GM18861 (cell line): Measurements from ENCODE around the gene SLC11A1.

Source experiments
- ATAC-seq: cut with Tn5 transposase; IDR thresholded peaks from one replicate; pipeline ENCODE4 v1.9.1; 2021; ENCODE audit not compliant: unreplicated experiment

The SLC11A1 gene

GRCh38 chr2:218366621-218367414 lies 15.3 kb upstream of the SLC11A1 start:
- ATAC-seq = no peak

DNA sequence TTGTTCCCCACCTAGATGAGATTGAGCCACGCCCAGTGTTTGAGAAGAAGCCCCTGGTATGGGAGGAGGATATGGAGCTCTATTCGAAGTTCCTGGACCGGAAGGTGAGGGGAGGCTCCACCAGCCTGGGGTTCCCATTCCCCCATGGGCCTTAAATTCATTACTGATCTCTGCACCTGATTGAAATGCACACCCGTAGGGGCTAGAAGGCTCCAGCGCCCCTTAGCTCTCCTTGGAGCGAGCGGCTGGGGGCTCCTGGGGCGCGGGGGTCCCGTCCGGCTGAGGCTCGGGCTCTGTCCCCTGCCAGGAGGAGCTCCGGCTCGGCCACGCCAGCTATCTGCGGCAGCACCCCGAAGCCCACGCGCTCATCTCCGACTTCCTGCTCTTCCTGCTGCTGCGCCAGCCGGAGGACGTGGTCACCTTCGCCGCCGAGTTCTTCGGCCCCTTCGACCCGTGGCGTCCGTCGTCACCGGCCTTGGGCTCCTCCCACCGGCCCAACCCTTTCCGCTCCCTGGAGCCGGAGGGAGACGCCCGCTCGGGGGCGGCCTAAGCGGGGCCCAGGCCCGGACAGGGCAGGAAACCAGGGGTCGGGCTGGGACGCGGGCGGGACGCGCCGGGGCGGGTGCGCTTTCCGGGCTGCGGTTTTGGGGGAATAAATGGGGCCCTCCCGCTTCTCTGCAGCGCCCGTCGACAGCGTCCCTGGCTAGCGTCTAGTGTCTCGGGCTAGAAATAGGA lies 14.5 kb upstream of the SLC11A1 start:
- ATAC-seq = peak; percentile 91

- no peak for ATAC-seq
Measured at GRCh38 chr2:218368150-218368528, 13.9 kb upstream of the SLC11A1 start.

DNA sequence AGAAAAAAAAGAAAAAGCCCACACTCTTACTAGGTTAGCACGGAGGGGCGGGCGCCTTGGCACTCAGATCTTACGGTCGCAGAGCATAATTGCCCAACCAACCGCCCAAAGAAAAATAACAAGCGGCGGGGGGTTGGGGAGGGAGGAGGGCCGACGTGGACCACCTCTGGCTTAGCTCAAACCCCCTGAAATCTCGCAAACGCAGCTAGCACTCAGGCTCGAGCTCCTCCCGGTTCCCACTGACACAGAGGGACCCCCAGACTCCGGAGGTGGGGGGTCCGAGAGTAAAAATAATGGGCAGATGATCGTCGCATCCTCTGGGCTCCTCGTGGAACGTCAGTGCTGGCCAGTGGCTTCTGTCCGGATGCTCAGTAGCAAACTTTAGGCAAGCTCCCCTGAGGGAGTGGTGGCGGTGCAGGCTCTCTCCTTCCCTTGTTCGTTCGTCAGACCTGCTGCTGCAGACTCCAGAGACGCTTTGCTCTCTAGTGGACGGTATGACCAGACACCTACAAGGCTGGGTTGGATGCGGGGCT lies 13.4 kb upstream of the SLC11A1 start:
- no peak for ATAC-seq

- ATAC-seq = no peak
Measured at GRCh38 chr2:218369330-218369729, 12.7 kb upstream of the SLC11A1 start.

- ATAC-seq = no peak
Measured at GRCh38 chr2:218370410-218371063, 11.5 kb upstream of the SLC11A1 start.

GRCh38 chr2:218371983-218372350 lies 10.1 kb upstream of the SLC11A1 start:
- no peak for ATAC-seq

DNA sequence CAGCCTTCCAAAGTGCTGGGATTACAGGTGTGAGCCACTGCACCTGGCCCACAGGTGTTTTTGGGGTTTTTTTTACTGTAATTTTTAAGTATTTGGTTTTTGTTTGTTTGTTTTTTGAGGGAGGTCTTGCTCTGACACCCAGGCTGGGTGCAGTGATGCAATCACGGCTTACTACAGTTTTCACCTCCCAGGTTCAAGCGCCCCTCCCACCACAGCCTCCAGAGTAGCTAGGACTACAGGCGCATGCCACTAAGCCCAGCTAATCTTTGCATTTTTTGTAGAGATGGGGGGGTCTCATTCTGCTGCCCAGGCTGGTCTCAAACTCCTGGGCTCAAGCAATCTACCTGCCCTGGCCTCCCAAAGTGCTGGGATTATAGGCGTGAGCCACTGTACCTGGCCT lies 7.3 kb upstream of the SLC11A1 start:
- no peak for ATAC-seq

DNA sequence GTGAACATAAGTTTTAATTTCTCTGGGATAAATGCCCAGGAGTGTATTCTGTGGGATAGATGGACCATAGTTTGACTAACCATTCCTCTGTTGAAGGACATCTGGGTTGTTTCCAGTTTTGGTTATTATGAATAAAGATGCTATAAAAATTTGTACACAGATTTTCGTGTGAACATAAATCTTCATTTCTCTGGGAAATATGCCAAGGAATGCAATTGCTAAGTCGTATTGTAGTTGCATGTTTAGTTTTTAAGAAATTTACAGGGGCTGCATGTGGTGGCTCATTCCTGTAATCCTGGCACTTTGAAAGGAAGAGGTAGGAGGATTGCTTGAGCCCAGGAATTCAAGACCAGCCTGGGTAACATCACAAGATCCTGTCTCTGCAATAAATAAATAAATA lies 6.9 kb upstream of the SLC11A1 start:
- no peak for ATAC-seq

GRCh38 chr2:218378053-218378452 lies 4.0 kb upstream of the SLC11A1 start:
- ATAC-seq = no peak

GRCh38 chr2:218382785-218383184 lies 712 bp downstream of the SLC11A1 start:
- no peak for ATAC-seq

DNA sequence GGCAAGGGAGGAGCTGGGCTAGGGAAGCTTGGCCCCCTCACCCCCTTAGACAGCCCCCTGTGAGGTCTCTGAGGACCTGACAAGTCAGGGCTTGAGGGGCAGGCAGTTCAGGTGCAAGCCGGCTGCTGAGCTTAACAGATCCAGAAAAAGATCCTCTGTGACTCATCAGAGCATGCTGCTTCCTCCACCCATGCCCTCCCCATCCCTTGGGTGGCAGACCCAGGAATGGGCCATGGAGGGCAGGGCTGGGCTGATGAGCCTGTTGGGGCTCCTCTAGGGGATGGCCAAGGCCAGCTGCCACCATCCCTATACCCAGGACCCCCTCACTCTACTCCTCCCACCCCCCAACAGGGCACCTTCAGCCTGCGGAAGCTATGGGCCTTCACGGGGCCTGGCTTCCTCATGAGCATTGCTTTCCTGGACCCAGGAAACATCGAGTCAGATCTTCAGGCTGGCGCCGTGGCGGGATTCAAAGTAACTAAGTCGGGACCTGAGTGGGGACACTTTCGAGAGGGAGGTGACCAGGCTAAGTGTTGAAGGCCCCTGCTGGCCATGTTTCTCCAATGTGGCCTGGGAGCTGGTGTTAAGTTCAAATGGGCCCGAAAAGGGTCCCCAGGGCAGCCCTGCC lies 1.9 kb downstream of the SLC11A1 start:
- no peak for ATAC-seq

DNA sequence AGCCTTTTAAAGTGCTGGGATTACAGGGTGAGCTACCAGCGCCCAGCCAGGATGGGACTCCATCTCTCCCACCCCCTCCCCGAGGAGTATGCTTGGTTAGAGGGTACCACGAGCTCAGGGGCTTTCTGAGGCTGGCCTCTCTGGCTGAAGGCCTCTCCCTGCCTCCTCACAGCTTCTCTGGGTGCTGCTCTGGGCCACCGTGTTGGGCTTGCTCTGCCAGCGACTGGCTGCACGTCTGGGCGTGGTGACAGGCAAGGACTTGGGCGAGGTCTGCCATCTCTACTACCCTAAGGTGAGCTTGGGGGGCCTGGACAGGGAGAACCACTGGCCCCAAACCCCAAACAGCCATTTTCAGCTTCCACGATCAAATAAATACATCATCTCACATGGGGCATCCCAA lies 2.9 kb downstream of the SLC11A1 start:
- ATAC-seq = no peak

DNA sequence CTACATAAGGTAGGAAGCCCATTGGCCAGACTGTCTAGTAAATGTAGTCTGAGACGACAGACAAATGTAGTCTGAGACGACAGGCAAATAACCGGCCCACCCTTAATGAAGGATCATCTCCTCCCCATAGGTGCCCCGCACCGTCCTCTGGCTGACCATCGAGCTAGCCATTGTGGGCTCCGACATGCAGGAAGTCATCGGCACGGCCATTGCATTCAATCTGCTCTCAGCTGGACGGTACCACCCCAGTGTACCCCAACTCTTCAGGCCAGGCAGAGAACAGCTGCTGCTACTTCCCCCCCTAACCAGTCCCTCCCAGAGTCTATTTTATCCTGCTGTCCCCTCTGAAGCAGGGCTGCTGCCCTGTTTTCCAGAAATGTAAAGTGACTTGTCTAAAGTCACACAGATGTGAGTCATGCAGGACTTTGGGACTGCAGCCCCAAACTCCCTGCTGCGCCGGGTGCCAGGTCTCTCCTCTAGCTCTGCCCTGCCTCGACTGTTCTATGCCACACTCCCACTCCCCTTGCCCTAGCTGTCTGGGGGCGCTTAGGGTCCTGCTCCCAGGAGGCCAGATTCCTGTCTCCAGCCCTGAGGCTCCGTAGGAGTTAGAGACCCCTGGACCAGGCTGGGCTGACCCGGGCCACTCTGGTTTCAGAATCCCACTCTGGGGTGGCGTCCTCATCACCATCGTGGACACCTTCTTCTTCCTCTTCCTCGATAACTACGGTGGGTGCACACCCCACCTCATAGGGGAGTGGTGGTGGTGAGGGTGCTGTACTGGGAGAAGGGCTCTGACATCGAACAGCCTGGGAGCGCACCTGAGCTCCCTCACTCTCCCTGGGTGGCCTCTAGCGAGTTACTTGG lies 4.7 kb downstream of the SLC11A1 start:
- no peak for ATAC-seq

- no peak for ATAC-seq
Measured at GRCh38 chr2:218387369-218388194, 5.5 kb downstream of the SLC11A1 start.

DNA sequence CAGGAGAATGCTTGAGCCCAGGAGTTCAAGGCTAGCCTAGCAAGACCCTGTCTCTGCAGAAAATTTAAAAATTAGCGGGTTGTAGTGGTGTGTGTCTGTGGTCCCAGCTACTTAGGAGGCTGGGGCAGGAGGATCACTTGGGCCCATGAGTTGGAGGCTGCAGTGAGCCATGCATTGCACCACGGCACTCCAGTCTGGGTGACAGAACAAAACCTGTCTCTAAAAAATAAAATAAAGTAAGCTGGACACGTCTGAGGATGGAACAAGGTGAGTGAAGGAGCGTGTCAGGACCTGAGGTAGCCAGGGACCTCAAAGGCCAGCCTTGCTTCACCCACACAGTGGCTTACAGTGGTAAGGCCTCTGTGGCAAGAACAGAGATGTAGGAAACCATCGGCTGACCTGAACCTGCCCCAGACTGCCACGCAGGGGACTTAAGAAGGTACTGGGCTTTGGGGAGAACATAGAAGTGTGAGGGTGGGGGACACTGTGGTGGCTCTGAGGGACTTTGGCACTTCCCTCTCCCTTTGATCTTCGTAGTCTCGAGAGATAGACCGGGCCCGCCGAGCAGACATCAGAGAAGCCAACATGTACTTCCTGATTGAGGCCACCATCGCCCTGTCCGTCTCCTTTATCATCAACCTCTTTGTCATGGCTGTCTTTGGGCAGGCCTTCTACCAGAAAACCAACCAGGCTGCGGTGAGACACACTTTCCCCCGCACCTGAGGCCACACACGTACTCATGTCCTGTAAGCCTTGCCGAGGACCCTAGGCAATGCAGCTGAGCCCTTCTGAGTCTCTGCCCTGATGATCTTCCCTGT lies 7.5 kb downstream of the SLC11A1 start:
- ATAC-seq = no peak

DNA sequence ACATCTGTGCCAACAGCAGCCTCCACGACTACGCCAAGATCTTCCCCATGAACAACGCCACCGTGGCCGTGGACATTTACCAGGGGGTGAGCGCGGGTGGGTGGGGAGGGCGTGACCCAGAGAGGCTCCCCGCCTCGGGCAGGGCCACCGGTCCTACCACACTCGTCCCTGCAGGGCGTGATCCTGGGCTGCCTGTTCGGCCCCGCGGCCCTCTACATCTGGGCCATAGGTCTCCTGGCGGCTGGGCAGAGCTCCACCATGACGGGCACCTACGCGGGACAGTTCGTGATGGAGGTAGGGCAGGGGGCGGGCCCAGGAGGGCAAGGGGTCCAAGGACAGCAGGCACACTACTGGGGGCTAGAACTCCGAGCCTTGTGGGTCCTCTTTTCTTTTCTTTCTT lies 9.1 kb downstream of the SLC11A1 start:
- no peak for ATAC-seq

DNA sequence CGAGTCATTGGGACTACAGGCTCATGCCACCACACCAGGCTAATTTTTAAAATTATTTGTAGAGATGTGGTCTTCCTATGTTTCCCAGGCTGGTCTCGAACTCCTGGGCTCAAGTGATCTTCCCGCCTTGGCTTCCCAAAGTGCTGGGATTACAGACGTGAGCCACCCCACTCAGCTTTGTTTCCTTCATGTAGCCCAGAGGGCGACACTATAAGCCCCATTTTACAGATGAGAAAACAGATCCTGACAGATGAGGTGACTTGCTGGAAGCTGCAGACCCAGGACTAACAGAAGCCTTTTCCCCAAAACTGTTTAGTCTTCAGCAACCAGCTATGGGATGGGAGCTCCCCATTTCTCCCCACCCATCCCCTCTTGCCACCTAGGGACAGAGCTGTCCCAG lies 10.4 kb downstream of the SLC11A1 start:
- ATAC-seq = no peak
